Activated CD8-positive, alpha-beta memory T cell treated with anti-CD3 and anti-CD28 coated beads, Interleukin-2, amount 10 ng/mL, durations not matched to agents 7 days and 5 days (primary cell): ENCODE measurements around the gene DPH2. TPM values are rescaled to one million over a fixed set of nuclear protein-coding genes. Genes with fewer than 3 reads are reported as not detected.
A peak's percentile ranks its signal among the peaks of the same experiment; 100 is the strongest.

Experiments
- ATAC-seq: fragments of 150-1000 bp; cut with Tn5 transposase; one replicate; pipeline ENCODE4 v1.10.0; 2021; ENCODE audit warnings: moderate library complexity
- CTCF ChIA-PET: fragments of 350-600 bp; sonication (Branson Sonifier 250); formaldehyde crosslinking; loops from one replicate; lab custom pipeline; 2021; ENCODE audit warnings: antibody characterized with exemption; lab: Charles Lee
- DNase-seq: peaks from one replicate; pipeline ENCODE4 v3.0.0-alpha.2; 2020
- H3K27ac Mint-ChIP-seq: one replicate; pipeline ENCODE4 v1.8.0; 2021; ENCODE audit warnings: mild to moderate bottlenecking, mixed read lengths
- H3K27me3 Mint-ChIP-seq: one replicate; pipeline ENCODE4 v1.8.0; 2021; ENCODE audit warnings: mixed read lengths
- H3K36me3 Mint-ChIP-seq: one replicate; pipeline ENCODE4 v1.8.0; 2021; ENCODE audit warnings: mild to moderate bottlenecking, mixed read lengths
- H3K4me1 Mint-ChIP-seq: one replicate; pipeline ENCODE4 v1.8.0; 2021; ENCODE audit warnings: mixed read lengths
- H3K4me3 Mint-ChIP-seq: one replicate; pipeline ENCODE4 v1.8.0; 2021; ENCODE audit warnings: mild to moderate bottlenecking, moderate library complexity, mixed read lengths
- H3K9me3 Mint-ChIP-seq: one replicate; pipeline ENCODE4 v1.8.0; 2022; ENCODE audit warnings: low read depth, mixed read lengths
- total RNA-seq, 2 experiments: library from RNA; stranded (reverse); gene quantifications; one replicate each; pipeline ENCODE4 v1.2.3, GENCODE V29; 2021

DPH2 gene
- total RNA-seq, 2 experiments from 2014 or later, result 28.1 to 39.8 TPM

DNA sequence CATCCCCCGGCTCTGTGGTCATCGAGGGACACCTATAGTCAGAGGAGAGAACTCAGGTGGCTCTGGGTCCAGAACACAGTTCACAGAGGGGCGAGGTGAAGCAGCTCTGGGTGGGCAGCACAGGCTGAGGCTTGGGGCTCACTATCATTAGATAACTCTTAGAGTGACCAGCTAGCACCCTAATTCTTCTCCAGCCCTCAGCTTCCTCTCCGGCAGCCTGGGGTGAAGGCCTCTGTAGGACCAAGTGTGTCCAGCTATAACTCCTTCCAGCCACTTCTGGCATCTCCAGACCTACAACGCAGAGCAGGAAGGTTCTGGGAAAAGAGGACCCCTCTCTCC is 34.9 kb upstream of the DPH2 start:
- ATAC-seq (no peak), DNase-seq (no peak)
- no peak overlapping the region for H3K27ac Mint-ChIP-seq
- H3K36me3 Mint-ChIP-seq, result peaks cover 2% of the 10 kb centered on the region
- H3K27me3 Mint-ChIP-seq, result peaks cover 24% of the 10 kb centered on the region
- H3K4me1 Mint-ChIP-seq, result peaks cover 4% of the 10 kb centered on the region
- no peaks in the 10 kb centered on the region for H3K9me3 Mint-ChIP-seq
- CTCF ChIA-PET, result interaction anchor here (0.6 to 7.2 kb wide), 76 partner anchors 9 to 737 kb away, joined by 3 to 202 read pairs (median 4); partner anchors contain the start of genes ATP6V0B, IPO13, KDM4A and PTPRF
- H3K4me3 Mint-ChIP-seq, result no peak overlapping the region

DNA sequence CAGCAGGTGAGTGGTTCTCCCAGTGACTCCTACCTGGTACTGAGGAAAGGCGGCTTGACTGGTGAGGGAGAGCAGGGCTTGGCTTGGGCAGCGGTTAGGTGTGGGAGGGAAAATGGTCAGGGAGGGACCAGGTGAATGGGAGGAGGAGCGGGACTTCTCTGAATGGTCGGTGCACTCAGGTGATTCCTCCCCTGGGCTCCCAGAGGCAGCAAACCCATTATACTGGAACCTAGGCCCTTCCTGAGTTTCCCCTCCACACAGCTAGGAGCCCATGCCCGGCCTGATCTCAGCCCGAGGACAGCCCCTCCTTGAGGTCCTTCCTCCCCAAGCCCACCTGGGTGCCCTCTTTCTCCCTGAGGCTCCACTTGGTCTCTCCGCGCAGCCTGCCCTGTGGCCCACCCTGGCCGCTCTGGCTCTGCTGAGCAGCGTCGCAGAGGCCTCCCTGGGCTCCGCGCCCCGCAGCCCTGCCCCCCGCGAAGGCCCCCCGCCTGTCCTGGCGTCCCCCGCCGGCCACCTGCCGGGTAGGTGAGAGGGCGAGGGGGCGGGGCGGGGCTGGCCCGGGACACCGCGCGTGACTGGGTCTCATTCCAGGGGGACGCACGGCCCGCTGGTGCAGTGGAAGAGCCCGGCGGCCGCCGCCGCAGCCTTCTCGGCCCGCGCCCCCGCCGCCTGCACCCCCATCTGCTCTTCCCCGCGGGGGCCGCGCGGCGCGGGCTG is 33.9 kb upstream of the DPH2 start:
- peaks cover 3% of the 10 kb centered on the region for H3K36me3 Mint-ChIP-seq
- ATAC-seq (no peak), DNase-seq (no peak)
- peaks cover 4% of the 10 kb centered on the region for H3K4me1 Mint-ChIP-seq
- CTCF ChIA-PET, result interaction anchor here (0.6 to 7.2 kb wide), 35 partner anchors 11 to 410 kb away, joined by 3 to 202 read pairs (median 7); partner anchors contain the start of genes ATP6V0B, DPH2, IPO13 and PTPRF
- no peak overlapping the region for H3K27ac Mint-ChIP-seq
- H3K9me3 Mint-ChIP-seq, result no peaks in the 10 kb centered on the region
- peaks cover 24% of the 10 kb centered on the region for H3K27me3 Mint-ChIP-seq
- no peak overlapping the region for H3K4me3 Mint-ChIP-seq

DNA sequence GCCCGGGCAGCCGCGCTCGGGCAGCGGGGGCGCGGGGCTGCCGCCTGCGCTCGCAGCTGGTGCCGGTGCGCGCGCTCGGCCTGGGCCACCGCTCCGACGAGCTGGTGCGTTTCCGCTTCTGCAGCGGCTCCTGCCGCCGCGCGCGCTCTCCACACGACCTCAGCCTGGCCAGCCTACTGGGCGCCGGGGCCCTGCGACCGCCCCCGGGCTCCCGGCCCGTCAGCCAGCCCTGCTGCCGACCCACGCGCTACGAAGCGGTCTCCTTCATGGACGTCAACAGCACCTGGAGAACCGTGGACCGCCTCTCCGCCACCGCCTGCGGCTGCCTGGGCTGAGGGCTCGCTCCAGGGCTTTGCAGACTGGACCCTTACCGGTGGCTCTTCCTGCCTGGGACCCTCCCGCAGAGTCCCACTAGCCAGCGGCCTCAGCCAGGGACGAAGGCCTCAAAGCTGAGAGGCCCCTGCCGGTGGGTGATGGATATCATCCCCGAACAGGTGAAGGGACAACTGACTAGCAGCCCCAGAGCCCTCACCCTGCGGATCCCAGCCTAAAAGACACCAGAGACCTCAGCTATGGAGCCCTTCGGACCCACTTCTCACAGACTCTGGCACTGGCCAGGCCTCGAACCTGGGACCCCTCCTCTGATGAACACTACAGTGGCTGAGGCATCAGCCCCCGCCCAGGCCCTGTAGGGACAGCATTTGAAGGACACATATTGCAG is 33.2 kb upstream of the DPH2 start:
- CTCF ChIA-PET, result interaction anchor here (0.6 to 7.2 kb wide), 7 partner anchors 10 to 223 kb away, joined by 3 to 202 read pairs (median 4); partner anchors contain the start of genes DPH2 and IPO13
- Mint-ChIP-seq H3K4me1 (peaks cover 4% of the 10 kb centered on the region), H3K36me3 (peaks cover 3% of the 10 kb centered on the region), H3K4me3 (no peak overlapping the region), H3K27ac (no peak overlapping the region), H3K9me3 (no peaks in the 10 kb centered on the region), H3K27me3 (peaks cover 24% of the 10 kb centered on the region)
- ATAC-seq (peak; percentile 58), DNase-seq (no peak)

DNA sequence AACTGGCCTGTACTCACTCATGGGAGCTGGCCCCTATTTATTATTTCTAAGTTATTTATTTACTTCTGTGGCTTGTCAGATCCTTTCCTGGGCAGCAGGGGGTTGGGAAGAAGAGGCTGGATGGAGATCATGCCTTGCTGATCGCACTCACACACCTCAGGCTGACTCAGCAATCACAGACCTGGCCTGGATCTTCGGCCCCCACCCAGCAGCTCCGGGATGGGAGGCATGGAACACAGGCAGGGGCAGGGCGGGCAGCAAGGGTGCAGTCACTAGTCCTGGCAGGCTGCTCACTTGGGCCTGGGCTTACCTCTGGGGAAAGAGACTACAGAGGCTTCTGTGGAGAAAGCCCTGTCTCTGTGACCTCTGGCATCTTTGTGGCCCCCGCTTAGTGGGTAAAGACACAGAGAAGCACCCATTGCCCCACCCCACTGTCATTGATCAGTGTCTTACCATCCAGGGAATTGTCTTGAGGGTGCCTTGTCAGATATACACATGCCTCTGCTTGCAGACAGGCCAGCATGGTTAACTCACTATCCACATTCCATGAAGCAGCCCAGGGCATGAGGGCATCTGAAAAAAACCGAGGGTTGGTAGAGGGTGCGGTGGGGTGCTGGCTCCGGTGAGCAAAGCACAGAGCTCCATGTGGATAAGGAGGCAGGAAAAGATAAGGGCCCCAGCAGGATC is 32.5 kb upstream of the DPH2 start:
- DNase-seq (no peak), ATAC-seq (no peak)
- CTCF ChIA-PET, result interaction anchor here (0.8 to 7.2 kb wide), 4 partner anchors 9 to 173 kb away, joined by 3 to 202 read pairs (median 64); partner anchors contain the start of genes DPH2 and IPO13
- Mint-ChIP-seq H3K4me1 (peaks cover 4% of the 10 kb centered on the region), H3K27me3 (peaks cover 24% of the 10 kb centered on the region), H3K9me3 (no peaks in the 10 kb centered on the region), H3K36me3 (peaks cover 3% of the 10 kb centered on the region), H3K27ac (no peak overlapping the region), H3K4me3 (no peak overlapping the region)

DNA sequence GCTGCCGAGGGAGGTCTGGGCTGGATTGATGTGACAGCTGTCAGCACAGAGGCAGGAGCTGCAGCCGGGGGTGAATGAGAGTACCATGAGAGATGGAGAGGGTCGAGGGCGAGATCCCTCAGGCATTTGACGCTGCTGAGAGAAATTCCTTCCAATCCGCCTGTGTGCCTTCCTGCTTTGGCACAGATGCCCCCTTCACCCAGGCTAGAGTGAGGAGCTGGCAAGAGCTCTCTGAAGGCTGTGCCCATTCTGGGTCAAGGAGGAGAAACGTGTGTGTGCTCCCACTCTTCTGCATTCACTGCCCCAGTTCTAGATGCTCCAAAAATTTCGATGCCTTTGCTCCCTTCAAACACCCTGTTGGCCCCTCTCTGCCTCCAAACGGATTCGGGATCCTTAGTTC is 31.4 kb upstream of the DPH2 start:
- ATAC-seq (no peak), DNase-seq (no peak)
- CTCF ChIA-PET, result interaction anchor here (1.0 to 7.2 kb wide), 3 partner anchors 8 to 175 kb away, joined by 3 to 123 read pairs (median 16); partner anchors contain the start of gene IPO13
- Mint-ChIP-seq H3K4me1 (peaks cover 9% of the 10 kb centered on the region), H3K4me3 (no peak overlapping the region), H3K27ac (no peak overlapping the region), H3K27me3 (peaks cover 15% of the 10 kb centered on the region), H3K36me3 (peaks cover 3% of the 10 kb centered on the region), H3K9me3 (no peaks in the 10 kb centered on the region)

DNA sequence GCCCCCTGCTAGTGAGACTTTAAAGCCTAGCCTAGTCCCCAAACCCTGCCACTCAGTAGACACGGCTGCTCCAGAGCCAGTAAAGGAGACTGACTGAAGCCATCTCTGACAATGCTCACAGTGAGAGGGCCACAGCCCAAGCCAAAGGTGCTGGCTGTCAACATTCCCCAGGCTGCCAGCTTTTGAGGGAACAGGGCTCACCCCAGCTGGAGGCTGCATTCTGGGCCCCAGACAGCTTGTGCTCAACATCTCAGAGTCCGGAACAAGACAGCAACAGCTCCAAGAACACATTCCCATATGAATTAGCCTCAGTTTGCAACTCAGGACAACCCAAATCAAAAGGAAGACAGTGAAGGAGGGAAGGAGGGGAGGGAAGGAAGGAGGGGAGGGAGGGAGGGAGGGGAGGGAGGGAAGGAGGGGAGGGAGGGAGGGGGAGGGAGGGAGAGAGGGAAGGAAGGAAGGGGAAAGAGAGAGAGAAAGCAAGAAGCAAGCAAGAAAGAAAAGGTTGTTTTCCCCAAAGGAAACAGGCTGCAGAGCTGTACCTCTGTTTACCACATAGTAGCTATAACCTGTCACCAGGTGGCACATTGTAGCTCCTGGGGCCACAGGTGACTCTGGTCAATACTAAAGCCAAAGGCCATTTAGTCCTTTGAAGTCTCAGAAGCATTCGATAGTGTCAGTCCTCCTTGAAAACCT is 30.8 kb upstream of the DPH2 start:
- H3K4me1 Mint-ChIP-seq, result peaks cover 6% of the 10 kb centered on the region
- ATAC-seq, result no peak
- H3K4me3 Mint-ChIP-seq, result no peak overlapping the region
- DNase-seq, result no peak
- CTCF ChIA-PET, result interaction anchor here (1.0 to 7.2 kb wide), 4 partner anchors 8 to 409 kb away, joined by 3 to 123 read pairs (median 10); partner anchors contain the start of gene IPO13
- peaks cover 12% of the 10 kb centered on the region for H3K27me3 Mint-ChIP-seq
- no peaks in the 10 kb centered on the region for H3K9me3 Mint-ChIP-seq
- H3K27ac Mint-ChIP-seq, result no peak overlapping the region
- peaks cover 3% of the 10 kb centered on the region for H3K36me3 Mint-ChIP-seq

DNA sequence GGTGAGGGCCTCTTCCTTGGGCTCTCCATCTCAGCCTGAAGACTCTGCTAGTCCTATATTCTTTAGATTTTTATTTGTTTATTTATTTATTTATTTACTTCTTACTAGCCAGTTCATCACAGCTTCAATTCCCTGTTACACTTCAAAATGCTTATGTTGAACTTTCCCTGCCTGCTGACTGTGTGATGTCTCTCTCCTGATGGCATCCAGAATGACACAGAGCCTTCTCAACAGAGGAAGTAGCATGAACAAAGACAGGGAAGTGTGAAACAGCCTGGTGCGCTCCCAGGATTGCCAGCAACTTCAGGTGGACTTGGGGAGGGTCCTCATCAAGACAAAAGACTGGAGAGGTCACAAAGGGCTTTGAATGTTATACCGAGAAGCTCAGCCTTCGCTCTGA is 27.4 kb upstream of the DPH2 start:
- H3K36me3 Mint-ChIP-seq, result peaks cover 7% of the 10 kb centered on the region
- H3K4me1 Mint-ChIP-seq, result peaks cover 21% of the 10 kb centered on the region
- H3K27me3 Mint-ChIP-seq, result no peaks in the 10 kb centered on the region
- no peaks in the 10 kb centered on the region for H3K9me3 Mint-ChIP-seq
- no peak overlapping the region for H3K4me3 Mint-ChIP-seq
- DNase-seq (no peak), ATAC-seq (no peak)
- CTCF ChIA-PET, result interaction anchor here (1.6 to 9.4 kb wide), 2 partner anchors 7 to 12 kb away, joined by 5 to 123 read pairs; partner anchors contain the start of gene ARTN
- H3K27ac Mint-ChIP-seq, result no peak overlapping the region

DNA sequence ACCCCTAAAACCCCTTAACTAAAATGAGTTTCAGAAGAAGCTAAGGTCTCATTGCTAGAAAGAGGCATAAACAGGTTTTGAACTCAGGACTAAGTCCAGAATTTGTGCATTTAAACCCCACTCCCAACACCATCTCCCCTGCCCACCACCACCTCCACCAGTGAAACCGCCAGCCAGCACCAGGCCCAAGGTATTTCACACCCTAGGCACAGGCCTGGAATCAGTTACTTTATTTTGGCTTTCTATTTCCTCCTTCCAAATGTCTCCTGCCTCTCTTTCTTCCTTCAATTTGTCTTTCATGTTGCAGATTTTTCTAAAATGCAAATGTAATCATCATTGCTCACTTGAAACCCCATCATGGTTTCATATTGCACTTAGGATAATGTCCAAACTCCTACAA is 24.9 kb upstream of the DPH2 start:
- DNase-seq (no peak), ATAC-seq (no peak)
- H3K27ac Mint-ChIP-seq, result peak overlapping the region; percentile 62
- H3K36me3 Mint-ChIP-seq, result peaks cover 7% of the 10 kb centered on the region
- CTCF ChIA-PET, result interaction anchor here (1.3 to 9.4 kb wide), 5 partner anchors 10 to 291 kb away, joined by 6 to 123 read pairs (median 26); partner anchors contain the start of genes ARTN and DPH2
- H3K9me3 Mint-ChIP-seq, result no peaks in the 10 kb centered on the region
- H3K4me1 Mint-ChIP-seq, result peaks cover 35% of the 10 kb centered on the region
- H3K4me3 Mint-ChIP-seq, result peak overlapping the region; percentile 92
- no peaks in the 10 kb centered on the region for H3K27me3 Mint-ChIP-seq

DNA sequence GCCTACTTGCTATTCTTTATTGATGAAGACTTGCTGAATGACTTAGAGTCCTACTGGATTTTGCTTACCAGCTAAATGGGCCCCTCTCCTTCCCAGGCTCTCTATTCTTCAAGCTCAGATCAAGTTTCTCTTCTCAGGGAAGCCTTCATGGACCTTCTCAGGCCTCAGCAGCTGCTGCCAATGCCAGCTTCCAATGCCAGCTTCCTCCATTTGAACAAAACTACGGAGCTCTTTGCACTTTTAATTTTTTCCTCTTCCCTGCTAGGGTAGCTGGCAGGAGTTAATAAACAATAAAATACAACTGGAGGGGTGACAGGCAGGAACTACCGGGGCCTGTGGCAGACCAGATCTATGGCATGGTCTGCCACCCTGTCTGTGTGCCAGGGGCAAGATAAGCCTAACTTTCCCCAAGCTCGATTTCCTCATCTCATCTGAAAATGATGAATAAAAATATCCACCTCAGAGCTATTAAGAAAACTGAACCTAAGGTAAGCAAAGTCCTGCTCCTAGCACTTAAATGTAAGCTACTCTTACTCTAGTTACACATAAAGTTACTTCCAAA is 24.1 kb upstream of the DPH2 start:
- Mint-ChIP-seq H3K9me3 (no peaks in the 10 kb centered on the region), H3K36me3 (peaks cover 10% of the 10 kb centered on the region), H3K27me3 (no peaks in the 10 kb centered on the region), H3K4me1 (peaks cover 35% of the 10 kb centered on the region), H3K4me3 (peak overlapping the region; percentile 92), H3K27ac (peak overlapping the region; percentile 91)
- CTCF ChIA-PET, result interaction anchor here (0.6 to 9.4 kb wide), 12 partner anchors 10 to 492 kb away, joined by 3 to 123 read pairs (median 6); partner anchors contain the start of genes ARTN, DPH2, HYI and KDM4A
- ATAC-seq (no peak), DNase-seq (no peak)

DNA sequence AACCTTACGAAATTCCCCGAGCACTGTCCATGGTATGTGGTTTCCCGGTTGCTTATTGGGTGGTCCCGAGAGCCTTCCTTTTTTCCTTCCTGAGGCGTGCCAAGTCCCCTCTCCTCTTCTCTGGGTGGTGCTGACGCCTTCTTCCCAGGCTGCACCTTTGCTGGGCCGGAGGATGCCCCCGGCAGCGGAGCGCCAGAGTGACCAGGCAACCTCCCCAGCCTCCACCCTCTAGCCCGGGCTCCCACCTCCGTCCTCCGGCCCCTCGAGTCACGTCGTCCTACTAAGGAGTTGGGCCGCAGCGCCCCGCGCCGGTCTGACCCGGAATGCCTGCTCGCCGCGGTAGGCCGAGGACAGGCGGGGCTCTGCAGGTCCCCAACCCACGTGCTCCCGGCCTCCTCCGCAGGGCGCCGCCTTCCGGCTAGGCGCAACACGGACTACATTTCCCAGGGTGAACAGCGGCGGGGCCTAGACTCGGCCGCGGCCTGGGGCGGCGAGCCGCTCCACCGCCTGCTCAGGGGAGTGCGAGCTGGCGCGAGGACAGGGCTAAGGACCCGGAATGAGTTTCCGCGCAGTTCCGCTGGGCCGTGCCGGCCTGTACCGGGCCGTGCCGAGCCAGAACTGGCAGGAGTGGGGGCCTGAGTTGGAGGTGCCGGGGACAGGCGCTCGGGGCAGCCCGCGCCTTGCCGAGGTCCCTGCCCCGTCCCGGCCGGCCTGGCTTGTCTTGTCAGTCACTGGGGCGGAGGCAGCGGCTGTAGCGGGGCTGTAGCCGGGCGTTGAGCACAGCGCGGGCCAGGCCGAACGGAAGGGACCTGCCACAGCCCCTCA is 23.4 kb upstream of the DPH2 start, which contains the start of gene IPO13:
TSS of gene IPO13 (plus strand) at position 715 of the 825 bp plus-strand sequence. CDS start 651 bp downstream, outside the sequence.
- H3K4me3 Mint-ChIP-seq, result peak within 1 kb of the TSS; percentile 92
- peak within 1 kb of the TSS; percentile 91 for H3K27ac Mint-ChIP-seq
- H3K9me3 Mint-ChIP-seq, result no peaks in the 10 kb centered on the region
- peaks cover 35% of the 10 kb centered on the region for H3K4me1 Mint-ChIP-seq
- CTCF ChIA-PET, result interaction anchor here (0.6 to 9.4 kb wide), 18 partner anchors 9 to 426 kb away, joined by 3 to 123 read pairs (median 5); partner anchors contain the start of genes ARTN, DPH2 and KDM4A
- H3K36me3 Mint-ChIP-seq, result peaks cover 10% of the 10 kb centered on the region
- ATAC-seq (peak; percentile 97), DNase-seq (peak; percentile 97)
- no peaks in the 10 kb centered on the region for H3K27me3 Mint-ChIP-seq
